GM23338 (cell line): ENCODE data around the gene NAPA. TPM values are rescaled to one million over a fixed set of nuclear protein-coding genes. Genes with fewer than 3 reads are reported as not detected.
A peak's percentile ranks its signal among the peaks of the same experiment; 100 is the strongest.

Experiments used
- ATAC-seq: fragments of 200-7000 bp; cut with Tn5 transposase; 3 replicates; pipeline ENCODE4 v1.9.1; 2020
- DNase-seq: peaks from one replicate; pipeline ENCODE4 v3.0.0-alpha.2; 2015; ENCODE audit warnings: low spot score
- H2AFZ ChIP-seq: fragments of 200-600 bp; sonication (generic); 2 replicates; pipeline ENCODE4 v1.8.0; 2016; ENCODE audit warnings: antibody characterized with exemption, mild to moderate bottlenecking, moderate library complexity
- H3F3A ChIP-seq: fragments of 200-600 bp; sonication (generic); replicated peaks from 2 replicates; pipeline ENCODE4 v1.8.0; 2017; ENCODE audit warnings: antibody characterized with exemption, mixed run types, low read depth
- H3K27ac ChIP-seq: fragments of 200-600 bp; sonication (generic); 2 replicates; pipeline ENCODE4 v1.6.1; 2016; ENCODE audit warnings: low read depth
- H3K27me3 ChIP-seq: fragments of 200-600 bp; sonication (generic); 2 replicates; pipeline ENCODE4 v1.8.0; 2016; ENCODE audit warnings: mild to moderate bottlenecking, mixed run types, moderate library complexity; ENCODE audit not compliant: insufficient read depth
- H3K36me3 ChIP-seq: fragments of 200-600 bp; sonication (generic); 2 replicates; pipeline ENCODE4 v1.8.0; 2016; ENCODE audit warnings: mild to moderate bottlenecking; ENCODE audit not compliant: insufficient read depth
- H3K4me1 ChIP-seq: fragments of 200-600 bp; sonication (generic); 2 replicates; pipeline ENCODE4 v1.8.0; 2016; ENCODE audit warnings: mild to moderate bottlenecking, moderate library complexity; ENCODE audit not compliant: insufficient read depth
- H3K4me2 ChIP-seq: fragments of 200-600 bp; sonication (generic); 2 replicates; pipeline ENCODE4 v1.7.1; 2017; ENCODE audit warnings: mixed run types
- H3K4me3 ChIP-seq: fragments of 200-600 bp; sonication (generic); 2 replicates; pipeline ENCODE4 v1.6.1; 2016; ENCODE audit warnings: mixed run types
- H3K79me2 ChIP-seq: fragments of 200-600 bp; sonication (generic); replicated peaks from 2 replicates; pipeline ENCODE4 v1.8.0; 2017; ENCODE audit warnings: mild to moderate bottlenecking; ENCODE audit not compliant: insufficient read depth
- H3K9me2 ChIP-seq: fragments of 200-600 bp; sonication (generic); 2 replicates; pipeline ENCODE4 v1.8.0; 2017; ENCODE audit not compliant: insufficient read depth
- H4K20me1 ChIP-seq: fragments of 200-600 bp; sonication (generic); replicated peaks from 2 replicates; pipeline ENCODE4 v1.8.0; 2017; ENCODE audit warnings: mild to moderate bottlenecking; ENCODE audit not compliant: insufficient read depth
- H3K27ac Mint-ChIP-seq: 2 replicates; pipeline ENCODE4 v1.8.0; 2020; ENCODE audit warnings: inconsistent platforms, mild to moderate bottlenecking, moderate library complexity, mixed read lengths
- H3K27me3 Mint-ChIP-seq: 3 replicates; pipeline ENCODE4 v1.8.0; 2022; ENCODE audit warnings: low read depth, mild to moderate bottlenecking, moderate library complexity, mixed read lengths, inconsistent platforms; ENCODE audit not compliant: insufficient read depth, poor library complexity
- H3K36me3 Mint-ChIP-seq: 3 replicates; pipeline ENCODE4 v1.8.0; 2021; ENCODE audit warnings: low read depth, mild to moderate bottlenecking, inconsistent platforms, moderate library complexity, mixed read lengths
- H3K4me1 Mint-ChIP-seq: 3 replicates; pipeline ENCODE4 v1.8.0; 2020; ENCODE audit warnings: mild to moderate bottlenecking, inconsistent platforms, mixed read lengths
- H3K4me3 Mint-ChIP-seq: 3 replicates; pipeline ENCODE4 v1.8.0; 2021; ENCODE audit warnings: moderate library complexity, mild to moderate bottlenecking, inconsistent platforms, mixed read lengths
- H3K9me3 Mint-ChIP-seq: 3 replicates; pipeline ENCODE4 v1.8.0; 2020; ENCODE audit warnings: moderate library complexity, mild to moderate bottlenecking, inconsistent platforms, mixed read lengths
- CREB1 ChIP-seq: fragments of 250-450 bp; sonication (Bioruptor Pico); IDR thresholded peaks from 2 replicates; pipeline ENCODE4 v1.5.0; 2020; ENCODE audit warnings: low read depth, mild to moderate bottlenecking, moderate library complexity
- ETS1 ChIP-seq: IDR thresholded peaks from 2 replicates; pipeline ENCODE4 v1.6.1; 2016; ENCODE audit warnings: antibody characterized with exemption
- EZH2phosphoT487 ChIP-seq: fragments of 200-600 bp; sonication (generic); IDR thresholded peaks from one replicate; pipeline ENCODE4 v1.8.1; 2018; ENCODE audit warnings: antibody characterized with exemption; ENCODE audit not compliant: unreplicated experiment
- REST ChIP-seq: IDR thresholded peaks from one replicate; pipeline ENCODE4 v1.6.1; 2018; ENCODE audit warnings: antibody characterized with exemption; ENCODE audit not compliant: unreplicated experiment
- ZNF114 ChIP-seq: fragments of 250-450 bp; sonication (Bioruptor Pico); IDR thresholded peaks from 2 replicates; pipeline ENCODE4 v1.5.0; 2020; ENCODE audit warnings: mild to moderate bottlenecking, moderate library complexity
- ZNF462 ChIP-seq: fragments of 250-450 bp; sonication (Bioruptor Pico); IDR thresholded peaks from 2 replicates; pipeline ENCODE4 v1.5.0; 2020; ENCODE audit warnings: mild to moderate bottlenecking, moderate library complexity
- polyA plus RNA-seq: library from polyadenylated mRNA; unstranded; fragments of >200 nt; fragmentation: Nextera tagmentation; extraction: Ambion mirVana; gene quantifications from 2 replicates; pipeline ENCODE4 v1.2.1, GENCODE V29; 2016
- total RNA-seq: library from RNA; depleted of rRNA; stranded (reverse); fragments of >200 nt; shearing (Covaris generic); gene quantifications from 2 replicates; pipeline ENCODE4 v1.2.3, GENCODE V29; 2014

Gene NAPA
- total and polyA plus RNA-seq, 2 experiments from 2014 or later = 52.0 to 72.1 TPM

- no peak for TF ChIP-seq REST
- no peak for TF ChIP-seq ZNF114
- no peak for TF ChIP-seq CREB1
These were observed 33.3 kb downstream of the NAPA start (continued) for GRCh38 chr19:47481460-47482052.

- Mint-ChIP-seq H3K27me3 (peaks cover 20% of the 10 kb centered on the region), H3K9me3 (no peaks in the 10 kb centered on the region), H3K4me1 (peaks cover 16% of the 10 kb centered on the region), H3K4me3 (peak overlapping the region; percentile 69), H3K27ac (no peak overlapping the region), H3K36me3 (no peaks in the 10 kb centered on the region)
- Histone ChIP-seq H3K9me2 (peaks cover 4% of the 10 kb centered on the region; the same call in 1 of the 2 replicates), H3K79me2 (no peaks in the 10 kb centered on the region), H3K27ac (no peak overlapping the region), H3K27me3 (peaks cover 8% of the 10 kb centered on the region), H2AFZ (peak overlapping the region; percentile 76), H3K4me3 (peak overlapping the region; percentile 59), H3K4me1 (peaks cover 7% of the 10 kb centered on the region; the same call in 1 of the 2 replicates), H3K36me3 (no peaks in the 10 kb centered on the region), H3K4me2 (peak overlapping the region; percentile 78), H4K20me1 (no peaks in the 10 kb centered on the region), H3F3A (peaks cover 18% of the 10 kb centered on the region; the same call in 1 of the 2 replicates)
- no peak for DNase-seq
- TF ChIP-seq CREB1 (no peak), ETS1 (no peak), ZNF462 (CRISPR knock-in tag) (no peak), EZH2phosphoT487 (no peak)
- ATAC-seq = no peak
These were observed 34.2 kb downstream of the NAPA start for GRCh38 chr19:47480658-47481057.
